WTC11 (cell line): Measurements from ENCODE around the gene LPP. TPM values are rescaled to one million over a fixed set of nuclear protein-coding genes. Genes with fewer than 3 reads are reported as not detected.

ENCODE experiments used
- ATAC-seq: fragments of 200-7000 bp; cut with Tn5 transposase; 2 replicates; pipeline ENCODE4 v1.10.0; 2021; ENCODE audit warnings: mild to moderate bottlenecking, moderate library complexity
- CTCF ChIA-PET: fragments of 300-600 bp; sonication (Branson Sonifier 250); formaldehyde crosslinking; loops from one replicate; lab custom pipeline; 2021; ENCODE audit warnings: antibody characterized with exemption; lab: Charles Lee
- POLR2A ChIA-PET: fragments of 350-600 bp; sonication (Branson Sonifier 250); formaldehyde crosslinking; loops from one replicate; lab custom pipeline; 2021; ENCODE audit warnings: antibody characterized with exemption; lab: Charles Lee
- DNase-seq: peaks from one replicate; pipeline ENCODE4 v3.0.0; 2021; ENCODE audit warnings: low spot score
- H3K27ac Mint-ChIP-seq: 2 replicates; pipeline ENCODE4 v1.8.0; 2021; ENCODE audit warnings: mixed read lengths
- H3K27me3 Mint-ChIP-seq: 2 replicates; pipeline ENCODE4 v1.8.0; 2021; ENCODE audit warnings: low read depth, mild to moderate bottlenecking, moderate library complexity, mixed read lengths
- H3K36me3 Mint-ChIP-seq: 2 replicates; pipeline ENCODE4 v1.8.0; 2021; ENCODE audit warnings: mixed read lengths
- H3K4me1 Mint-ChIP-seq: 2 replicates; pipeline ENCODE4 v1.8.0; 2022; ENCODE audit warnings: mixed read lengths
- H3K4me3 Mint-ChIP-seq: 2 replicates; pipeline ENCODE4 v1.8.0; 2021; ENCODE audit warnings: mild to moderate bottlenecking, moderate library complexity, mixed read lengths
- H3K9me3 Mint-ChIP-seq: 2 replicates; pipeline ENCODE4 v1.8.0; 2021; ENCODE audit warnings: mixed read lengths
- ARID4B ChIP-seq: sonication (generic); formaldehyde crosslinking; IDR thresholded peaks from 2 replicates; pipeline ENCODE4 v1.8.0; 2023; ENCODE audit warnings: missing genetic modification reagents, mild to moderate bottlenecking, borderline replicate concordance
- GABPB1 ChIP-seq: sonication (generic); formaldehyde crosslinking; IDR thresholded peaks from 2 replicates; pipeline ENCODE4 v1.8.1; 2023; ENCODE audit warnings: mild to moderate bottlenecking, missing genetic modification reagents
- SMAD3 ChIP-seq: sonication (generic); formaldehyde crosslinking; IDR thresholded peaks from 2 replicates; pipeline ENCODE4 v1.8.0; 2022; ENCODE audit warnings: missing genetic modification reagents, mild to moderate bottlenecking, borderline replicate concordance
- TEAD1 ChIP-seq: sonication (generic); formaldehyde crosslinking; IDR thresholded peaks from 2 replicates; pipeline ENCODE4 v1.8.0; 2022; ENCODE audit warnings: mild to moderate bottlenecking, missing genetic modification reagents
- ZNF281 ChIP-seq: sonication (generic); formaldehyde crosslinking; IDR thresholded peaks from 2 replicates; pipeline ENCODE4 v1.8.0; 2023; ENCODE audit warnings: mild to moderate bottlenecking, missing genetic modification reagents
- total RNA-seq: library from RNA; stranded (reverse); gene quantifications from 3 replicates; pipeline ENCODE4 v1.2.3, GENCODE V29; 2021
- TF ChIP-seq, protein P1 (sequence below): fragments of 250-450 bp; sonication (Bioruptor Pico); IDR thresholded peaks from 2 replicates; pipeline ENCODE4 v1.9.0; 2021; ENCODE audit warnings: moderate library complexity, mild to moderate bottlenecking, inconsistent platforms, borderline replicate concordance
- TF ChIP-seq, protein P2 (sequence below): fragments of 250-450 bp; sonication (Bioruptor Pico); IDR thresholded peaks from 2 replicates; pipeline ENCODE4 v1.9.0; 2021; ENCODE audit warnings: mild to moderate bottlenecking, borderline replicate concordance
- TF ChIP-seq, protein P3 (sequence below): sonication (generic); formaldehyde crosslinking; IDR thresholded peaks from 2 replicates; pipeline ENCODE4 v1.8.1; 2023; ENCODE audit warnings: mild to moderate bottlenecking, missing genetic modification reagents

The LPP gene
- total RNA-seq, 1 experiment from 2014 or later = 49.6 TPM

GRCh38 chr3:188746291-188746783 lies 592.4 kb downstream of the LPP start:
- no peak for ATAC-seq
- ChIA-PET POLR2A (no interaction called here), CTCF (interaction anchor here (0.8 kb wide), 1 partner anchor 207 kb away, joined by 3 read pairs; no protein-coding TSS in a partner anchor)
- no peak overlapping the region for H3K4me3 Mint-ChIP-seq
- TF ChIP-seq, protein P1, sequence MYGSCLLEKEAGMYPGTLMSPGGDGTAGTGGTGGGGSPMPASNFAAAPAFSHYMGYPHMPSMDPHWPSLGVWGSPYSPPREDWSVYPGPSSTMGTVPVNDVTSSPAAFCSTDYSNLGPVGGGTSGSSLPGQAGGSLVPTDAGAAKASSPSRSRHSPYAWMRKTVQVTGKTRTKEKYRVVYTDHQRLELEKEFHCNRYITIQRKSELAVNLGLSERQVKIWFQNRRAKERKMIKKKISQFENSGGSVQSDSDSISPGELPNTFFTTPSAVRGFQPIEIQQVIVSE (CRISPR knock-in tag) = no peak
- TF ChIP-seq, protein P2, sequence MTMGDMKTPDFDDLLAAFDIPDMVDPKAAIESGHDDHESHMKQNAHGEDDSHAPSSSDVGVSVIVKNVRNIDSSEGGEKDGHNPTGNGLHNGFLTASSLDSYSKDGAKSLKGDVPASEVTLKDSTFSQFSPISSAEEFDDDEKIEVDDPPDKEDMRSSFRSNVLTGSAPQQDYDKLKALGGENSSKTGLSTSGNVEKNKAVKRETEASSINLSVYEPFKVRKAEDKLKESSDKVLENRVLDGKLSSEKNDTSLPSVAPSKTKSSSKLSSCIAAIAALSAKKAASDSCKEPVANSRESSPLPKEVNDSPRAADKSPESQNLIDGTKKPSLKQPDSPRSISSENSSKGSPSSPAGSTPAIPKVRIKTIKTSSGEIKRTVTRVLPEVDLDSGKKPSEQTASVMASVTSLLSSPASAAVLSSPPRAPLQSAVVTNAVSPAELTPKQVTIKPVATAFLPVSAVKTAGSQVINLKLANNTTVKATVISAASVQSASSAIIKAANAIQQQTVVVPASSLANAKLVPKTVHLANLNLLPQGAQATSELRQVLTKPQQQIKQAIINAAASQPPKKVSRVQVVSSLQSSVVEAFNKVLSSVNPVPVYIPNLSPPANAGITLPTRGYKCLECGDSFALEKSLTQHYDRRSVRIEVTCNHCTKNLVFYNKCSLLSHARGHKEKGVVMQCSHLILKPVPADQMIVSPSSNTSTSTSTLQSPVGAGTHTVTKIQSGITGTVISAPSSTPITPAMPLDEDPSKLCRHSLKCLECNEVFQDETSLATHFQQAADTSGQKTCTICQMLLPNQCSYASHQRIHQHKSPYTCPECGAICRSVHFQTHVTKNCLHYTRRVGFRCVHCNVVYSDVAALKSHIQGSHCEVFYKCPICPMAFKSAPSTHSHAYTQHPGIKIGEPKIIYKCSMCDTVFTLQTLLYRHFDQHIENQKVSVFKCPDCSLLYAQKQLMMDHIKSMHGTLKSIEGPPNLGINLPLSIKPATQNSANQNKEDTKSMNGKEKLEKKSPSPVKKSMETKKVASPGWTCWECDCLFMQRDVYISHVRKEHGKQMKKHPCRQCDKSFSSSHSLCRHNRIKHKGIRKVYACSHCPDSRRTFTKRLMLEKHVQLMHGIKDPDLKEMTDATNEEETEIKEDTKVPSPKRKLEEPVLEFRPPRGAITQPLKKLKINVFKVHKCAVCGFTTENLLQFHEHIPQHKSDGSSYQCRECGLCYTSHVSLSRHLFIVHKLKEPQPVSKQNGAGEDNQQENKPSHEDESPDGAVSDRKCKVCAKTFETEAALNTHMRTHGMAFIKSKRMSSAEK (CRISPR knock-in tag) = no peak
- no peak for TF ChIP-seq ZNF281 (CRISPR knock-in tag)
- peak; percentile 99 for TF ChIP-seq GABPB1 (CRISPR knock-in tag)
- H3K9me3 Mint-ChIP-seq = 0 out of 2 replicates have a peak, but pooled peaks cover 3% of the 10 kb centered on the region
- H3K4me1 Mint-ChIP-seq = no peaks in the 10 kb centered on the region
- H3K27me3 Mint-ChIP-seq = no peaks in the 10 kb centered on the region
- no peaks in the 10 kb centered on the region for H3K36me3 Mint-ChIP-seq
- H3K27ac Mint-ChIP-seq = no peak overlapping the region
- DNase-seq = no peak

- Mint-ChIP-seq H3K9me3 (0 out of 2 replicates have a peak, but pooled peaks cover 3% of the 10 kb centered on the region), H3K4me1 (no peaks in the 10 kb centered on the region), H3K27ac (no peak overlapping the region), H3K4me3 (no peak overlapping the region), H3K27me3 (no peaks in the 10 kb centered on the region), H3K36me3 (no peaks in the 10 kb centered on the region)
- ChIA-PET CTCF (interaction anchor here (1.9 to 3.0 kb wide), 3 partner anchors 207 to 1008 kb away, joined by 6 to 48 read pairs (median 19); no protein-coding TSS in a partner anchor), POLR2A (no interaction called here)
- ATAC-seq = no peak
- DNase-seq = no peak
- TF ChIP-seq ARID4B (CRISPR knock-in tag) = no peak
- no peak for TF ChIP-seq ZNF281 (CRISPR knock-in tag)
- TF ChIP-seq, protein P3, sequence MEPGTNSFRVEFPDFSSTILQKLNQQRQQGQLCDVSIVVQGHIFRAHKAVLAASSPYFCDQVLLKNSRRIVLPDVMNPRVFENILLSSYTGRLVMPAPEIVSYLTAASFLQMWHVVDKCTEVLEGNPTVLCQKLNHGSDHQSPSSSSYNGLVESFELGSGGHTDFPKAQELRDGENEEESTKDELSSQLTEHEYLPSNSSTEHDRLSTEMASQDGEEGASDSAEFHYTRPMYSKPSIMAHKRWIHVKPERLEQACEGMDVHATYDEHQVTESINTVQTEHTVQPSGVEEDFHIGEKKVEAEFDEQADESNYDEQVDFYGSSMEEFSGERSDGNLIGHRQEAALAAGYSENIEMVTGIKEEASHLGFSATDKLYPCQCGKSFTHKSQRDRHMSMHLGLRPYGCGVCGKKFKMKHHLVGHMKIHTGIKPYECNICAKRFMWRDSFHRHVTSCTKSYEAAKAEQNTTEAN (CRISPR knock-in tag) = no peak
- TF ChIP-seq TEAD1 (CRISPR knock-in tag) = no peak
- no peak for TF ChIP-seq SMAD3 (CRISPR knock-in tag)
Measured at GRCh38 chr3:188747489-188747888, 593.5 kb downstream of the LPP start.
